B cell (primary cell): ENCODE measurements around the gene UBB.

Source experiments
- EZH2 ChIP-seq: IDR thresholded peaks from 2 replicates; pipeline ENCODE4 v1.6.1; 2012; ENCODE audit warnings: borderline replicate concordance, low read depth, mild to moderate bottlenecking, moderate library complexity, low read length; ENCODE audit not compliant: insufficient read depth, poor library complexity, severe bottlenecking
- TF ChIP-seq, protein P1 (sequence below): fragments of 200-600 bp; IDR thresholded peaks from one replicate; pipeline ENCODE4 v1.8.0; 2022; ENCODE audit warnings: antibody characterized with exemption, mild to moderate bottlenecking

DNA sequence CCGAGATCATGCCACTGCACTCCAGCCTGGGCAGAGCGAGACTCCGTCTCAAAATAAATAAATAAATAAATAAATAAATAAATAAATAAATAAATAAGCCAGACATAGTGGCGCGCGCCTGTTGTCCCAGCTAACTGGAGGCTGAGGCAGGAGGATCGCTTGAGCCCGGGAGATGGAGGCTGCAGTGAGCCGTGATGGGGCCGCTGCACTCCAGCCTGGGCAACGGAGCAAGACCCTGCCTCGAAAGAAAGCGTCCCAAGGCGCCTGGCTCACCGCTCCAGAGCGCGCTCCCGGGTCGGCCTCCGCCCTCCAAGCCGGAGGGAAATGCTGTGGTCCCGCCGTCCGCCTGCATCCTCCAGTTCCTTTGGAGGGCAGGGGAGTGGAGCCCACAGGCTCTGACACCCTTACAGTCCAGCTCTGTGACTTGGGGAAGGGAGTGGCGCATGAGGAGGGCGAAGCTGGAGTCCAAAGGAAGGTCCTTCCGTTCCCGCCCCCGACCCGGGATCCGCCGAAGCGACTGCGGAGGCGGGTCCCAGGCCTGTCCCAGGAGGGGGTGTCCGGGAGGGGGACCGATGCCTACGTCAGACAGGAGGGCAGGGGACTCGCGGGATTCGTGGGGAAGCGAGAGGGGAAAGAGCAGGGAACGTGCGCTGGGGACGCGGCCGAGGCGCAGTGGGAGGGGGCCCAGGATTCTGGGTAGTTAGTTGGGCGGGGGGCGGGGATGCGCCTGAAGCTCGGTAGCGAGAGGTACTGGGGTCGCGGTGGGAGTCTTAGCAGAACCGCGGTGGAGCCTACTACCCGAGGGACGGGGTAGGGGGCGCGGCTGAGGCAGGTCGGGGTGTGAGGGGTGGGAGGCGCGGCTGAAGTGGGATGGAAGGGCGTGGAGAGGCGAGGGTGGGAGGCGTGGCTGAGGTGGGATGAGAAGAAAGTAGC is 26.1 kb downstream of the UBB start:
- TF ChIP-seq, protein P1, sequence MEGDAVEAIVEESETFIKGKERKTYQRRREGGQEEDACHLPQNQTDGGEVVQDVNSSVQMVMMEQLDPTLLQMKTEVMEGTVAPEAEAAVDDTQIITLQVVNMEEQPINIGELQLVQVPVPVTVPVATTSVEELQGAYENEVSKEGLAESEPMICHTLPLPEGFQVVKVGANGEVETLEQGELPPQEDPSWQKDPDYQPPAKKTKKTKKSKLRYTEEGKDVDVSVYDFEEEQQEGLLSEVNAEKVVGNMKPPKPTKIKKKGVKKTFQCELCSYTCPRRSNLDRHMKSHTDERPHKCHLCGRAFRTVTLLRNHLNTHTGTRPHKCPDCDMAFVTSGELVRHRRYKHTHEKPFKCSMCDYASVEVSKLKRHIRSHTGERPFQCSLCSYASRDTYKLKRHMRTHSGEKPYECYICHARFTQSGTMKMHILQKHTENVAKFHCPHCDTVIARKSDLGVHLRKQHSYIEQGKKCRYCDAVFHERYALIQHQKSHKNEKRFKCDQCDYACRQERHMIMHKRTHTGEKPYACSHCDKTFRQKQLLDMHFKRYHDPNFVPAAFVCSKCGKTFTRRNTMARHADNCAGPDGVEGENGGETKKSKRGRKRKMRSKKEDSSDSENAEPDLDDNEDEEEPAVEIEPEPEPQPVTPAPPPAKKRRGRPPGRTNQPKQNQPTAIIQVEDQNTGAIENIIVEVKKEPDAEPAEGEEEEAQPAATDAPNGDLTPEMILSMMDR: no peak
- TF ChIP-seq EZH2: peak; percentile 38
